NCI-H2227 treated with DMSO at 0.1 percent for 48 hours (cell line): Measurements from ENCODE around the gene GSPT1.

Source experiments
- DNase-seq: peaks from one replicate; lab custom pipeline; 2025; lab: John Stamatoyannopoulos, UW

GSPT1 gene

DNA sequence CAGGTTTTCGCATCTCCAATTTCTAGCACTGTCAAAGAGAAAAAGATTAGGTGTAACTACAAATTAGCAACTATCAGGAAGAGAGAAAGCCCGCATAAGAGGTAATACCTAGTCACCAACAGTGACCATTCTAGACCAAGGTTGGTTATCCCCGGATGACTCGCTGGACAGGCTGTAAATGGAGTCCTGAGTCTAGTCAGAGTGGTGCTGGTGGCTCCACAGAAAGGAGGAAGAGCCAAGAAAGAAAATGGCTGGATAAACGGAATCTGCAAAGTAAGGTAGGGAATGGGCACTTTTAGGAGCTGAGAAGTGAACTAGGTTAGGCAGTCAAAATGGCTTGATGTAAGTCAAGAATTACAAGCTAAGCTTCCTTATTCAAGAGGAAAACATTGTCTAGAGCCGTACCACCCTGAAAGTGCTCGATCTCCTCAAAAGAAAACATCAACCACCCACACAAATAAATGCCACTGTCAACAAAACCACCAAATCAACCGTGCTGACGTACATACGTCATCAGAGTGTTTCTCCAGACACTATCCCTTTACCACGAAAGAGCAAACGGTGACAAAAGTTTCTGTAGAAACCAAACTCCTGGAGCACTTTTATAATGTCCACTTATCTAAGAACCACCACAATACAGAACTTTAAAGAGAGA is 2.2 kb downstream of the GSPT1 start:
- no peak for DNase-seq

DNA sequence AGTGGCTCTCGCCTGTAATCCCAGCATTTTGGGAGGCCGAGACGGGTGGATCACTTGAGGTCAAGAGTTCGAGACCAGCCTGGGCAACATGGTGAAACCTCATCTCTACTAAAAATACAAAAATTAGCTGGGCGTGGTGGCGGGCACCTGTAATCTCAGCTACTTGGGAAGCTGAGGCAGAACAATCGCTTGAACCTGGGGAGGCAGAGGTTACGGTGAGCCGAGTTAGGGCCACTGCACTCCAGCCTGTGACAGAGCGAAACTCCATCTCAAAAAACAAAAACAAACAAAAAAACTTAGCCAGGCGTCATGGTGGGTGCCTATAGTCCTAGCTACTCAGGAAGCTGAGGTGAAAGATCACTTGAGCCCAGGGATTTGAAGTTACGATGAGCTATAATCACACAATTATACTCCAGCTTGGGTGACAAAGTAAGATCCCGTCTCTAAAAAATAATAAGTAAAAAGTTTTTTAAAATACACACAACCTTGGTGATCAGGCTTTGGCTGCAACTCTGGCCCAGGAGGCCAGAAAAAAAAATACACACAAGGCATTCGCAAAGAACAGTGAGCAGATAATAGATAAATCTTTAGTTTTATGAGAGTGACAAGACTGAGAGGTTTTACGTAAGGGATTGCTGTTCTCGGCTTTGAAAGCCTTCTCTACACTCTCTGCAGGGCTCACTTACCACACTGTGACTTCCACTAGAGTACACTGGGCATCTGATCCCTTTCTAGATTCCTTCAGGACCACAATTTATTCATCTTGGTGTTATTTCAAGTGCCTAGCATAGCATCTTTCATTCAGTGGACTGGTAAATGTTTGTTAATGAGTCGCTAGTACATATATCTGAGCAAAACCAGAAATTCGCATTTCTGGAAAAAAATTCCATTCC is 5.9 kb downstream of the GSPT1 start:
- no peak for DNase-seq

GRCh38 chr16:11907160-11907970 is 8.4 kb downstream of the GSPT1 start:
- DNase-seq = peak; percentile 12

DNA sequence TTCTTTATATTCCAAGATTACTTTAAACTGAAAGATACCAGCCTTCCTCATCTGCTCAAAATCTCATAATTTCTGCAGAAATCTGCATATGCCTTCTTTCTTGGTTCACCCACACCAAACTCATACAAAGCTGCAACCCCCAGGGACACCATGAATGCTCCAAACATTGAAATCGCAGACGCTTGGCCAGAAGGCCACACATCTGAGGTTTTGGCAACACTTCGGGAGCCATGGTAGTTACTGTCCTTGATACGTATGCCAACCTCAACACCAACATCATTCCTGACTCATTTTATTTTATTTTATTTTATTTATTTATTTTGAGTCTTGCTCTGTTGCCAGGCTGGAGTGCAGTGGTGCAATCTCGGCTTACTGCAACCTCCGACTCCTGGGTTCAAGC is 11.8 kb downstream of the GSPT1 start:
- DNase-seq = no peak

DNA sequence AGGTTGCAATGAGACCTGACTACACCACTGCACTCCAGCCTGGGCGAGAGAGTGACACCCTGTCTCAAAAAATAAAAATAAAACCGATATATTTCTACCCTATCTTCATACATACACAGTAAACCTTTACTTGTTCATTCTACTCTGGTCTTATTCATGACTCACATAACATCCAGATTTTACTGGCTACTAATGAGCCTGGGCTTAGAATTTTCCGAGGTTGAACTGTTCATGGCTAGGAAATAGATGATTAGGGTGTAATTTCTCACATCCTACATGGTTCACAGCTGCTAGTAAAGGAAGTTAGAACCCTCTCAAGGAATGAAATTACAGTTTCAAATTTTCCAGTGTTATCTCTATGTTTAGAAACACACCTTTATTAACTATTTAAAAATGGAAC is 14.7 kb downstream of the GSPT1 start:
- no peak for DNase-seq

DNA sequence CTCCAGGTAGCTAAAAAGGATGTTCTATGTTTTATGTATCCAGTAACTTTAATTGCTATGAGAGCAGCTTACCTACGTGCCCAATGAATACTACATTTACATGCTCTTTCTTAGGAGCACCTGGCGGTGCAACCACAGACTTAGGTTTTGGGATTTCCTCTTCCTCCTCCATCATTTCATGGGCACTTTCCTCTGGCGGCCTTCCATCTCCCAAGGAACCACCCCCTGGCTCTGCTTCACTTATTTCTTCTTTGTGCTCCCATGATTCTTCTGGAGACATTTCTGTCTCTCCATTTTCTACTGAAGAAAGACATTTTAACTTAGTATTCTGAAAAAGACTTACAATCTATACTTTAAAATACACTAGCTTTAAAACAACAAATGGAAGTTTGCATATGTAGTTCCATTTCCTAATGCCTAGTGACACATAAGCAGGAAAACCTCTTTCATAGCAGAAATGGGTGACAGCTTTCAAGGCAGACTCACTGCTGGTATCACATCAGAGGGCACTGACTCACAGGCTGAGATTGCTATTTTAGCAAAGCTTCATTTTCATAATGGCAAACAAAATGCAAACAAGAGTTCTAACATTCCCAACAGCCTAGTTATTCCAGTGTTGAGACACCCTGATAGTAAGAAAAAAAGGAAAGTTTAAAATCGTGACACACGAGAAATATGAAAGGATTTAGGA is 19.1 kb downstream of the GSPT1 start:
- no peak for DNase-seq

DNA sequence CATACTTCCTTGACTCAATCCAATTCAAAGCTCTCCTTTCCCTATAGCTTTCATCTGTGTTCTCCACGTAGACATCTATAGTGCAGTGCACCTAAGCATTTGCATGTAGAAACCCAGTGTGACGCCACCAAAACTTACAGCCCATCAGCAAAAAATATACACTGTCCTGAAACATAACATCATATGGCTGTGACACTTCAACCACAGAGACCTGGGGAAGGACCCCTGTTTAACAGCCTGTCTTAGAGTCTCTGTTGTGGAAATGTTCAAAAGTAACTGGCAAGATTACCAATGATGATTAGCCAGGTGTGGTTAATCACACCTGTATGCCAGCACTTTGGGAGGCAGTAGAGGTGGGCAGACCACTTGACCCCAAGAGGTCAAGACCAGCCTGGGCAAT is 22.2 kb downstream of the GSPT1 start:
- DNase-seq = no peak

DNA sequence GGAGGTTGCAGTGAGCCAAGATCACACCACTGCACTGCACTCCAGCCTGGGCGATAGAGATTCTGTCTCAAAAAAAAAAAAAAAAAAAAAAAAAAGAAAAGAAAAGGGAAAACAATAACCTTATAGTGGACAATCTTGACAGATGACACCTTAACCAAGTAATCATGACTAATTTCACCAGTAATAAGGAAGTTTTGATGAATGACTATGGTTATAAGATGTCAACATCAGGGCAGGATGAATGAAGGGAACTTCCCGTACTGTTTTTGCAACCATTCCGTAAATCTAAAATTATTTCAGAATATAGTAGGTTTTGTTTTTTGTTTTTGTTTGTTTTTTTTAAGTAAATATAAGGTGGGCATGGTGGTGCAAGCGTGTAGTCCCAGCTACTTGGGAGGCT is 23.0 kb downstream of the GSPT1 start:
- no peak for DNase-seq

- DNase-seq = no peak
These were observed 25.4 kb downstream of the GSPT1 start for GRCh38 chr16:11890231-11890965.

- no peak for DNase-seq
These were observed 28.9 kb downstream of the GSPT1 start for GRCh38 chr16:11886881-11887280.

DNA sequence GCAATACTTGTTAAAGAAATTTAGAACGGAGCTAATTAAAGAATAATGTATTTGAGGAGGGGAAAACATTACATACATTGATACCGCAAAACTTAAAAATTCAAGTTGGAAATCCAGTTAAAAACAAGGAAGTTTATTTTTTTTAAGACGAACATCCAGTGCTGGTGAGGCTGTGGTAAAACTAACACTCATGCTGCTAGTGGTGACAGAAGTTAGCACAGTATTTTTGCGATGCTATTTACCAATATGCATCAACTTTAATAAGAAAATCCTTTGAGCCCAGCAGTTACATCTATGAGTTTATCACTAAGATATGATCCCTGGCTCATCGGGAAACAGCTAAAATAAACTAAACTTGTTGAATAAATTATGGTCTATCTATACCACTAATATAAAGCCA is 31.7 kb downstream of the GSPT1 start:
- no peak for DNase-seq

- no peak for DNase-seq
These were observed 35.7 kb downstream of the GSPT1 start for GRCh38 chr16:11880007-11880406.

DNA sequence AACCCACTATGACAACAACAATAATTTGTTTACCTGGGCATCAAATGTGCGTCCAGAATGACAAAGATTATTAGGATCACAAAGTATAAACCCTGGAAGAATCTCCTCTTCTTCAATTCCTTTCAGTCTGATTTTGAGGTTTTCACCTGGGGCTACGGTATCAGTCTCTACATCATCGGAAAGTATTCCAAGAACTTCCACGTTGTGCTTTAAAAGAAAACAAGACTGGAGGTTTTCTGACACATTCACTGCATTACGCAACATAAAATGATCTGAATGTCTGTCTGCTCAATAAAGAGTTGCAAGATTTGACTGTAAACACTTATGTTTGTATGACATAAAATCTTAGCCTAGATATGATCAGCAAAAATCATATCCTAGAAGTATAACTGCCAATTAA is 38.4 kb downstream of the GSPT1 start:
- no peak for DNase-seq

DNA sequence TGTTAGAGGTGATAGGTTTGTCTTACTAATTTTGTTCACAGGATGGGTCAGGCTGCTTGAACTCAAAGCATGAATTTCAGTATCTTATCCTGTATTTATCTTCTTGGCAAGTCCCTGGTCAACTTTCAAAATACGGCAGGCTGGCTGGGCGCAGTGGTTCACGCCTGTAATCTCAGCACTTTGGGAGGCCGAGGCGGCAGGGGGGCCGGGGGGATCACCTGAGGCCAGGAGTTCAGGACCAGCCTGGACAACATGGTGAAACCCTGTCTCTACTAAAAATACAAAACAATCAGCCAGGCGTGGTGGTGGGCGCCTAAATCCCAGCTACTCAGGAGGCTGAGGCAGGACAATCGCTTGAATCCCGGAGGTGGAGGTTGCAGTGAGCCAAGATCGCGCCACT is 39.5 kb downstream of the GSPT1 start:
- no peak for DNase-seq

DNA sequence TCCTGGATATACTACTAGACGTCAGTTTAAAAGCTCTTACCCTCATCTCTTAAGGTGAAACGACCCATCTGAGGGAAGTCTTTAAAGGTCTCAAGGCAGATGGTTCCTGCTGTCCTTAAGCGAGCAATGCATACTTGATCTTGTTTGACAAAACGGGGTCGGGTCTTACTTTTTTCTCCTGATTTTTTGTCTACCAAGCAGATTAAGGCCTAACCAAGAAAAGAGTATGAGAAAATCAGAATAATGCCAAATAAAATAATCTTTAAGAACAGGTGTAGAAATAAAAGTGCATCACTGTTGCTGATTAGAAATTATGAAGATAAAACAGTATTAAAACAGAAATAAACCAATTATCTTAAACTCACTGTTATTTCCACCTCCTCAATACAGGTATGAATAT is 40.0 kb downstream of the GSPT1 start:
- DNase-seq = no peak

DNA sequence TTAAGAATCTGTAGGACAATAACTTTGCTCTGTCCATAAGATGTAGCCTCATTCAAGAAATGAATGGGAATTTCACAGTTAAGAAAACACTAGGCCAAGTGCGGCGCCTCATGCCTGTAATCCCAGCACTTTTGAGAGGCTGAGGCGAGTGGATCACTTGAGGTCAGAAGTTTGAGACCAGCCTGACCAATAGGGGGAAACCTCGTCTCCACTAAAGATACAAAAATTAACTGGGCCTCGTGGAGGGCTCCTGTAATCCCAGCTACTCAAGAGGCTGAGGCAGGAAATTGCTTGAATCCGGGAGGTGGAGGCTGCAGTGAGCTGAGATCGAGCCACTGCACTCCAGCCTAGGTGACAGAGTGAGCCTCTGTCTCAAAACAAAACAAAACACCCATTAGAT is 44.6 kb downstream of the GSPT1 start:
- DNase-seq = peak; percentile 44

DNA sequence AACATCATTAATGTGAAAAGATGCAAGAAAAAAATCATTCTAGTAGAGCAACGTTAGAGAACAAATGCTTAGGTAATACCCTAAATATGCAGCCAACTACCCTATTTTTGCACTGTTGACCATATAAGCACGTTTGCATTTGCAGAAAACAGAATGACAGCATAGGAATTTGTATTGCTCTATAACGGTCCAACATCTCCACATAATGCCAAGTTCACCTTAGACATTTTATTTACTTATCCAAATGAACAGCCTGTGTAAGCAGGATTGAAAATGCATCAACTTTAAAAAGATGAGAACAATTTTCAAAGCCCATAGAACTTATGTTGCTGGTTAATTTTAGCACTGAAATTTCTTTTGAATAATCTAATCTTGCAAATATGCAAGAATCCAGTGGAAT is 45.4 kb downstream of the GSPT1 start:
- DNase-seq = no peak

DNA sequence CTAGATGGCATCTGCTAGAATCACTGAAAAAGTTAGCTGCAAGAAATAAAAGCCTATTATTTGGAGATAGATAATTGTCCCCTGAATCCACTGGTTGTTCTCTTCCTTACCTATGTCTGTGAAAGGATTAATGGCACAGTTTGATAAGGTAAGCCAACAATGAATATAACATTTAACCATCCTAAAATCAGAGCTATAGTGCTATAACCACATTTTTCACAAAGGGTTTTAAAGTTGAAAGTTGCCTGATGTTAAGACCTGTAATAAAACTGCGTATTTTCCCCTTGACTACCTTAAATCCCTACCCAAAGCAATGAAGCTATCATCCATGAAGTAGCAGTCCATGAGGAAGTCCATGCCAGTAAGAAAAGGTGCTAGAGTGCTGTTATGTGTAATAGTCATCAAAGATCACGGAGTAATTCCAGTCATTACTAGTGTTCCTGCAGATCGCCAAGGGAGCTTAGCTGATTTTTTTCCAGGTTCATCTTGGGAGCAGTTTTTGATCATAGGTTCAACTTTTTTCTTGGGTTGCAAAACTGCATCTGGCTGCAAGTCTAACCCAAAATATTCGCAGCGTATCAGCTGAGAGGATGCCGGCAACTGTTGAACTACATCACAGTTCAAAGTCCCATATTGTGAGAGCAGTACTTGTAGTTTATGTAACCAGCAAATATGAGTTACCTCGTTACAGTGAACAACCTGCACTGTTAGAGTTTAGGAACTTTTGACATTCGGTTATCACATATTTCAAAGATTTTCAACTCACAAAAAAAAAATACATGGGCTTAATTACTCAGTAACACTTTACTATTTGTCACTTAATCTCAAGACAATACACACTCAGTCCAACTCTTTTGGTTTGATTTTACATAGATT is 46.2 kb downstream of the GSPT1 start:
- no peak for DNase-seq

DNA sequence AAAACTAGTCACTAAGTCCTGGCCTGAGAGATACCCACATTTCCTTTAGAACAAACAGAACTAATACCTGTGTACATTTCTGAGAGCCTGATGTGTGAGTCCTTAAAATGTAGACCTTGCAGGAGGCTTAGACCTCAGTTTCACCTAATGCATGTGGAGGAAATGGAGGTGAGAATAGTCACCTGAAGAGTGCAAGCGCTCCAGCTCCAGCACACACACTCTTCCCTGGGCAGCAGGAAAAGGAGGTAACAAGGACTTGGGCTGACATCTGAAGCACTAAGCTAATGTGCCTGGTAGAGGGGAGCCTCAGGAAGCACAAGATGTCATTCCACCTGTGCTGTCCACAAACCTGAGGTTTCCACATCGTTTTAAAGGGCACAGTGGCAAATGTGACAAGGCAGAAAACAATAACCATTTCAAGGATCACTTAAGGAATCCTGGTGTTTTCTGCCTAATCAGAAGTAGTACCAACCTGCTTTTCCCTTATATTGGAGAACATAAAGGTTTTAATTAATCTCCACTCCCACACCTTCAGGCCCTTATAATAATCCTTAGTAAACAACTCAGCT is 47.3 kb downstream of the GSPT1 start:
- no peak for DNase-seq

DNA sequence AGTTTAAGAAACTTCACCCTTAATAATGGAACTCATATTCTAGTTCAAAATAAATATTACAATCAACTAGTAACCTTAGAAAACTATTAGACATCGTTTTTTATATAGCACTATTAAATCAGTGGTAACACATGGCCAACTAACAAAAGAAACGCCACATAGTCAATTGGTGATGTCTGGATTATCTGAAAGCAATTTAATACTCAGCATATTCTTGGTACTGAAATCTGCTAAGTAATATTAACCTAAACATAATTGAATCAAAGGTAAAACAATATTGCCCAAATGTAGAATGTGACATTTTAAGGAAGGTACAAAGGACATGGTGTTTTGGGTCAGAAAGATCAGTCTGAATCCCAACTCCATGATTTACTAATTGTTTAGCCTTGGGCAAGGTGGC is 53.3 kb downstream of the GSPT1 start:
- DNase-seq = no peak
